GM21360 (cell line): ENCODE measurements around the gene PRKCSH.
"Not testable (repeated sequence)": the region's sequence is repeated elsewhere in the genome, so short reads cannot be mapped to it uniquely, and the experiment has no call there.

Experiments used
- ATAC-seq: cut with Tn5 transposase; IDR thresholded peaks from one replicate; pipeline ENCODE4 v1.9.1; 2021; ENCODE audit warnings: mild to moderate bottlenecking, moderate library complexity; ENCODE audit not compliant: unreplicated experiment

The PRKCSH gene

GRCh38 chr19:11420429-11421370 is 14.7 kb upstream of the PRKCSH start:
- ATAC-seq: no peak

GRCh38 chr19:11421371-11422098 is 13.9 kb upstream of the PRKCSH start:
- ATAC-seq: peak; percentile 30

DNA sequence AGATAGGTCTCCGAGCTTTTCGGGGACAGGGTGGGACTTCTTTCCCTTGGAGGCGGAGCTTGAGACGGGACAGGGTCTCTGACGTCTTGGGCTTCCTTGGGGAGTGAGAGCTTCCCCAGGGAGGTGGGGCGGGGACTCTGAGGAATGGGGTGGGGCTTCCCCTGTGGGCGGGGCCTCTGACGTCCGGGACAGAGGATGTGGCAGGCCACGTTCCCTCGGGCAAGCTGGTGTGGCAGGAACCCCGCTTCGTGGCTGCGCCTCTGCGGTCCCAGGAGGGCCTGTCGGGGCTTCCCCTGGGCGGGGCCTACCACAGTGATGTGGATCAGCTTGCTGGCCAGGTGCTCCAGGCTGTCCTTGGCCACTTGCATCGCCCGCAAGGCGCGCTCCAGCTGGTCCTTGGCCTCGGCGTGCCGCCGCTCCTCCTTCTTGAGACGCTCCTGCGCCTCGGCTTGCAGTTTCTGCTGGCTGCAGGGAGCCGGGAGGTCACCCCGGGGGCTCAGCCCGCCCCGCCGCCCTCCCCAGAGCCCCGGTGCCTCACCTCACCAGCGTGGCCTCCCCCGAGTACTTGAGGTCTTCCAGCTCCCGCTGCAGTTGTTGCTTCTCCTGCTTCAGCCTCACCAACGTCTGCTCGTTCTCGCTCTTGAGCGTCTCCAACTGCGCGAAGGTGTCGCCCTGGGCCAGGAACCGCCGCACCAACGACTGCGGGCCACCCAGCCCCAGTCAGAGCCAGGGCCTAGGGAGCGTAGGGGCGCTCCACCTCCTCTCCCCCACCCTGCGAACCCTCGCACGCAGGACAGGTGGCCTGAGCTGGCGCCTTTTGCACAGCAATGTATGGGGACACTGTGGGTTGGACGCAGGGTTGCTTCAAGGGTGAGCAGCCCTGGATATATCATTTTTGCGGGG is 13.0 kb upstream of the PRKCSH start:
- ATAC-seq: peak; percentile 70

DNA sequence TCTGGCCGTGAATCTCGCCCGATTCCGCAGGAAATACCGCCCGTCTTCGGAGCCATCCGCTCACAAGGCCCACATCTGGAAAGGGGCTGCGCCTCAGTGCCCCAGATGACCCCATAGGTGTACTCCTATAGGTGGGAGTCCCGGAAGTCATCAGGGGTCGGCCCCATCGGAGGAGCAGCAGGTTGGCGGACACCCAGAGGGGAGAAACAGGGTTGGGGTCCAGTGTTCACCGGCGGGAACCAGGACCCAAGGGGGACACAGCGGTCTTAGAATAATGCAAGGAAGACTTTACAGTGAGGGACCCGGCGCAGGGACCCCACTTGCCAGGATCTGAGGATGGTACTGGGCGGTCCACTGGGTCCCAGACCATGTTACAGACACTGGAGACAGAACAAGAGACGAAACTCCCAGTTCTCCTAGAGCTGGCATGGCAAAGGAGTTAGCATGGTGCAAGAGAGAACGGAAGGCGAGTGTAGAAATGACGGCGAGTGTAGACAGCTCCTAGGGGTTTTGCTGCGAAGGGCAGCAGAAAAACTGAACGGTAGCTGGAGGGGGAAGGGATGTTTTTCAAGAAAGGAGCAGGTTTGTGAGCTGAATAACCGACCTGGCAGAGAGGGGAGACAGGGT is 12.2 kb upstream of the PRKCSH start:
- ATAC-seq: no peak

- no peak for ATAC-seq
Measured at GRCh38 chr19:11423791-11424181, 11.6 kb upstream of the PRKCSH start.

DNA sequence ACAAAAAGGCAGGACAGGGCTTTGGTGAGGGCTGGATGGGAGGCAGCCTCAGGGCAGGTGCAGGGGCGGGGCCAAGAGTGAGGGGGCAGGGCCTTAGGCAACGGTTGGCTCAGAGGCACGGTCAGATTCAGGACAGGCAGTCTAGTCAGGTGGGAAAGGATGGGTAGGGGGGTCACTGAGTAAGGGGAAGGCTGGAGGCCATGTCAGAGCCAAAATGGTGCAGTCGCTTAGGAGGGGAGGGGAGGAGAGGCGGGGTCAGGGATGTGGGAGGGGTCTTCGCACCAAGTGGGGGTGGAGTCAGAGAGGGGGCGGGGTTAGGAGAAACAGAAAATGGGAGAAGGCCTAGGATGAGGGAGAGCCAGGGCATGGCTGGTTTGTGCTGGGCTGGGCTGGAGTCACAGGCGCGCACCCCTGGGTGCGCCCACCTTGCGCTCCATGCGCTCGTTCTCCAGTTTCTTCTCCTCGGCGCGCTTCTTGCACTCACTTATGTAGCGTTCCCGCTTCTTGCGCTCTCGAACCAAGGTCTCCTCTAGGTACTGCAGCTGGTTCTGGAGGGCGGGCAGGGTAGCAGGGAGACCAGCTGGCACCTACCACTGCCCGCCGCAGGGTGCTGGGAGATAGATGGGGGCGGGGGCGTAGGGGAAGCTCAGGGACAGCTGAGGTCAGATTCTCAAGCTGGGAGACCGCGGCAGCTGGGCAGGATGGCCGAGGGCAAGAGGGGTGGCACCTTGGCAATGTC is 9.5 kb upstream of the PRKCSH start:
- no peak for ATAC-seq

- no peak for ATAC-seq
Measured at GRCh38 chr19:11426656-11427055, 8.8 kb upstream of the PRKCSH start.

DNA sequence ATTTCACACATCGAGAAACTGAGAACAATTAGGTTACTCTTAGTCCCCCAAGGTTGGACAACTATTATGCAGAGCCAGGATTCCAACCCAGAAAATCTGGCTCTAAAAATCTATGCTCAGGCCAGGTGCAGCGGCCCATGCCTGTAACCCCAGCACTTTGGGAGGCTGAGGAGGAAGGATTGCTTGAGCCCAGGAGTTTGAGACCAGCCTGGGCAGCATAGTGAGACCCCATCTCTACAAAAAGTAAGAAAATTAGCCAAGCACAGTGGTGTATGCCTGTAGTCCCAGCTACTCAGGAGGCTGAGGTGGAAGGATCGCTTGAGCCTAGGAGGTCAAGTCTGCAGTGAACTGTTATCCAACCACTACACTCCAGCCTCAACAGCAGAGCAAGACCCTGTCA is 1.9 kb upstream of the PRKCSH start:
- ATAC-seq: not testable (repeated sequence)

GRCh38 chr19:11434703-11435056 is 755 bp upstream of the PRKCSH start:
- peak; percentile 18 for ATAC-seq

- no peak for ATAC-seq
Measured at GRCh38 chr19:11435833-11436313, 438 bp downstream of the PRKCSH start.

DNA sequence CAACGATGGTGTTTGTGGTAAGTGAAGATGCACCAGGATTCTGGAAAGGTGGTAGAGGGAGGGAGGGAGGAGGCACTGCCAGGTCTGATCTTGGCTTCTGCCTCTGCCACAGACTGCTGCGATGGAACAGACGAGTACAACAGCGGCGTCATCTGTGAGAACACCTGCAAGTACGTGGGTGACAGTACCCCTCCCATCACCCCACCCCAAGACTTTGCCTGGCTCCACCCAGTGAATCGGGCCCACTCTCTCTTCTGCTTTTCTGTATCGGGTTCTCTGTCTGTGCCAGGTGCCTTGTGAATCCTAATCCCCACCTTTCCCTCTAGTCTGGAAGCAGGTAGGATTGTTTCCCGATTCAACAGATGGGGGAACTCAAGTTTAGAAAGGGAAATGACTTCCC is 2.5 kb downstream of the PRKCSH start:
- ATAC-seq: no peak

DNA sequence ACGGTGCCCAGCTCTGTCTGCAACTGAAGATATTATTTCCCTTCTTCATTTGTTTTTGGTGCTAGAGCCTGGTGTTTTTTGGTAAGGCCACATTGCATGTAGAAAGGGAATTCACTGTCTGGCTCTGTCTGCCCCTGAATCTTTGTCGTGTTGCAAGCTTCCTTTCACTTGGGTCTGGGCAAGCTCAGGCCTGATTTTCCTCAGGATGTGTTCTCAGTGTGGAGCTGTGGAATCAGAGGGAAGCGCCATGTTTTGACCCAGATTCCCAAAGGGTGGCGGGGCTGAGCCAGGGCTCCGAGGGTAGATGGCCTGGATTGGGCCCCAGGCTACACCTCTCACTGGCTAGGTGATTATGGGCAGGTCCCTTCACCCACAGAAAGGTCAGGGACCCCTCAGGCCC is 8.6 kb downstream of the PRKCSH start:
- no peak for ATAC-seq

DNA sequence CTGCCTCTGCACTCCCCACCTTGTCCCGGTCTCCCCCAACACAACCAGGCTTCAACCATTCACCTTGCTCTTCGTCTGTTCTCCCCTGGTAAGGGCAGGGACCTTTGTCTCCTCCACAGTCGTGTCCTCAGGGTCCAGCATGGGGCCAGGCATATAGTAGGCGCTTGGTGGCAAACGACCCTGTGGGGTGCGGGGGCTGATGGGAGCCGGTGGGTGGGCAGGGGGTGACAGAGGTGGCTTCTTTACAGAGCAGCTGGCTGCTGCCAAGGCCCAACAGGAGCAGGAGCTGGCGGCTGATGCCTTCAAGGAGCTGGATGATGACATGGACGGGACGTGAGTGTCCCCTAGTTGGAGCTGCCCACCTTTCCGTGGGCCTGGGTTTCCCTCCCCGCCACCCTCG is 9.7 kb downstream of the PRKCSH start:
- ATAC-seq: no peak

DNA sequence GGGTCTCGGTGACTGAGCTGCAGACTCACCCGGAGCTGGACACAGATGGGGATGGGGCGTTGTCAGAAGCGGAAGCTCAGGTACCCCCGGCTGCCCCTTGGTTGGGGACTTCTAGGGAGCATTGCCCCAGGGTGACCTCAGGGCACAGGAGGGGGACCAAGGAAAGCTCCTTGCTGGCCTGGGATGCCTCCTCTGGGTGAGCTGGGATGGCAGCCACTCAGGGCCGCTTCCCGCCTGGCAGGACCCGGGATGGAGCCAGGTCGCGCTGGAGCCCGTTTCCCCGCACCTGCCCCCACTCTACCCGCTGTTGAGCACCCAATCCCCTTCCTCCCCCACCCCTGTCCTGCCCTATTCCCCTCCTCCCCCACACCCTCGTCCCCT is 10.8 kb downstream of the PRKCSH start:
- ATAC-seq: no peak

DNA sequence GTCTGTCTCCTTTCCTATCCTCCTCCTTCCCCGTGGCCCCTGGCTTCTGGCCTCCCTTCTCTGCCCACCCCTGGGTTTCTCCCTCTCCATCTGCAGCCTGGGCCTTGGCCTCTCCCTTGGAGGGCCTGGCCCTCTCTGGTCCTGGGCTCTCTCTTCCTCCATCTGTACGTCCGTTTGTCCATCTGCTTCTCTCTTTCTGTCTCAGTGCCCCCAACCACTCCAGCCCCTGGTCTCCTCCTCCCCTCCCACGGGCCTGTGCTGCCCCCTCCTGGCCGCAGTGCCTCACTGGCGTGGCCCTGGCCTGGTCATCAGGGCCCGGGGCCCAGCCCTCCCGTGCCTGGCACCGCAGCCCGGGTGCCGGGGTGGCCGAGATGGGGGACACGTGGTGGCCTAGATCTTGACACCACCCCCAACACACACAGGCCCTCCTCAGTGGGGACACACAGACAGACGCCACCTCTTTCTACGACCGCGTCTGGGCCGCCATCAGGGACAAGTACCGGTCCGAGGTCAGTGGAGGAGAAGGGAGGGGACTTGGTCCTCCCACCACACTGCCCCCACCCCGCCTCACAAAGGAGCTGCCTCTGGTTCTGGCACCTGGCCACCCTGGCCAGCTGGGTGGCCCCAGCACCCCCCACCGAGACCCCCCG is 11.3 kb downstream of the PRKCSH start:
- ATAC-seq: no peak

GRCh38 chr19:11447347-11448262 is 12.2 kb downstream of the PRKCSH start:
- no peak for ATAC-seq

GRCh38 chr19:11448410-11448809 is 13.0 kb downstream of the PRKCSH start:
- ATAC-seq: no peak

DNA sequence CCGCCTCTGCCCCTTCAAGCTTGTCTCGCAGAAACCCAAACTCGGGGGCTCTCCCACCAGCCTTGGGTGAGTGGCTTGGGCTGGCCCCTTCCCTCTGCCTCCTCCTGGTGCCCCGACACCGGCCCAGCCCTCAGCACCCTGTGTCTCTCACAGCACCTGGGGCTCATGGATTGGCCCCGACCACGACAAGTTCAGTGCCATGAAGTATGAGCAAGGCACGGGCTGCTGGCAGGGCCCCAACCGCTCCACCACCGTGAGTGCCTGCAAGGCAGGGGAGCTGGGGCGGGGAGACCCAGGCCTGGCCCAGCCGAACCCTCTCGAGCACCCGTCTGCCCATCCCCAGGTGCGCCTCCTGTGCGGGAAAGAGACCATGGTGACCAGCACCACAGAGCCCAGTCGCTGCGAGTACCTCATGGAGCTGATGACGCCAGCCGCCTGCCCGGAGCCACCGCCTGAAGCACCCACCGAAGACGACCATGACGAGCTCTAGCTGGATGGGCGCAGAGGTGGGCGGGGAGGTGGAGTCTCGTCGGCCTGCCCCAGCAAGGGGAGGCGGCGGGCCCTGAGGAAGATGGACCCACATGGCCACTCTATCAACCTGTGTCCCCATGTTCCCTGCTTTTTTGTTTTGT is 13.6 kb downstream of the PRKCSH start:
- ATAC-seq: no peak
